ENCODE measurements around the gene COX14.
"Not testable (repeated sequence)": the region's sequence is repeated elsewhere in the genome, so short reads cannot be mapped to it uniquely, and the experiment has no call there.

Gene COX14

DNA sequence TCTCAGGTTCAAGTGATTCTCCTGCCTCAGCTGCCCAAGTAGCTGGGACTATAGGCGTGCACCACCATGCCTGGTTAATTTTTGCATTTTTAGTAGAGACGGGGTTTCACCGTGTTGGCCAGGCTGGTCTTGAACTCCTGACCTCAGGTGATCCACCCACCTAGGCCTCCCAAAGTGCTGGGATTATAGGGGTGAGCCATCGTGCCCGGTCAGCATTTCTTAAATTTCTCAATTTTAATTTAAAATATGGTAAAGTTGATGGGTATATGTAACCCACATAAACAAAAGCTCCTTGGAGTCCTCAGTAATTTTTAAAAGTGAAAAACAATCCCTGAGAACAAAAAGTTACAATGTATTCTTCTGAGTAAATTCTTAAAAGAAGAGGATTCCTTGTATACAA lies 42.9 kb downstream of the COX14 start:
- DNase-seq (ENCODE audit: low read depth in 2 of 2): not testable (repeated sequence)

DNA sequence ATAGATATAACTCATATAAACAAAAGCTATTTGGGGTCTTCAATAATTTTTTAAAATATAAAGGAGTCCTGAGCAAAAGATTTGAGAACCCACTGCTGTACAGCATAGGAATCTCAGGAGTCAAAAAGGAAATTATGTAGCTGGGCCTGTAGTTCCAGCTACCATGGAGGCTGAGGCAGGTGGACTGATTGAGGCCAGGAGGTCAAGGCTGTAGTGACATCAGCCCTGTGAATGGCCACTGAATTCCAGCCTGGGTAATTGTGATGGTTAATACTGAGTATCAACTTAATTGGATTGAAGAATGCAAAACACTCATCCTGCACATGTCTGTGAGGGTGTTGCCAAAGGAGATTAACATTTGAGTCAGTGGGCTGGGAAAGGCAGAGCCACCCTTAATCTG lies 44.6 kb downstream of the COX14 start:
- no peak for DNase-seq (ENCODE audit: low read depth in 2 of 2)

DNA sequence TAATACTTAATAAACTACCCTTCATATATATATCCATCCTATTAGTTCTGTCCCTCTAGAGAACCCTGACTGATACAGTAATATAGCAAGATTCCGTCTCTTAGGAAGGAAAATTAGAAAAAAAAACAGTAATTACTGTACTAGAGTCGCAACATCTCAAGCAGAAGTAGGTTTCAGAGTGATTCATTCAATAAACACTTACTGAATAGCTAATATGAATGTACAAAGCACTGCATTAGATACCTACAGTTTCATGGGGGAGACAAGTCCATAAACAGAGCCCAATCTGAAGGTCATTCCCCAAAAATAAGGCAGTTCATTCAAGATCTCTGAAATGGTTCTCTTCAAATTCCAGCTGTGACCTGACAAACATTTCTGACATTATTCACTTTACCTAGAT lies 45.2 kb downstream of the COX14 start:
- no peak for DNase-seq (ENCODE audit: low read depth in 2 of 2)

DNA sequence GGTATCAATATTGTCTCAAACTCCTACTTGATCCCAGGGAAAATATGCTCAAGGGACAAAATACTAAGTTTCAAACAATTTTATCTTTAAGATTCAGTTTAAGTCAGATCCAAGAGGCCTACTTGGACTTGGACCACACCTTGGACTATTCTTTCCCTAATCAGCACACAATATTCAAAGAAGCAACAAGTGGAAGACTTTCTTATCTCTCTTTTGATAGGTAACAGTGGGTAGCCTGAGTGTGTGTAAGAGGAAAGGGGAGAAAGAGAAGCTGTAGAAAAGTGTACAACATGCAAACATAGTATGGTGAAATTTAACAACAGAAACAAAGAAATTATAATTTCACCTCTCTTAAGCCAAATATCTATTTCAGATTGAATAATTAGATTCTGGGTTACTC lies 48.6 kb downstream of the COX14 start:
- no peak for DNase-seq (ENCODE audit: low read depth in 2 of 2)

DNA sequence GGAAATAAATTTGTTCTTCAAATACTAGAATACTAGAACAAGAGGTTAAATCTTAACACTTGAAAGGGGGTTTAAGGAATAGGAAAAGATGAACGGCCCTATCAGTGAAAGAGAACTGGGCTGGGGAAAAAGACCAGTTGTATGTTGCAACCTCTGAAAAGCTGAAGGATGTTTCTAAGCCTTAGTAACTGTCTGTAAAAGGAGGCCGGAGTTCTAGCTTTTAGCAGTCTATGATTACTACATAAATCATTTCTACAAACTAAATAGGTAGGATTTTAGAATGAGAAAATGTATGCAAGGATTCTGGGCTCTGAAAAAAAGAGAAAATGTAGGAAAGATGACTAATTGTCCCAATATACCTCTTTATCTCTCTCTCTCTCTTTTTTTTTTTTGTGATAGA lies 50.2 kb downstream of the COX14 start:
- DNase-seq (ENCODE audit: low read depth in 2 of 2): no peak

DNA sequence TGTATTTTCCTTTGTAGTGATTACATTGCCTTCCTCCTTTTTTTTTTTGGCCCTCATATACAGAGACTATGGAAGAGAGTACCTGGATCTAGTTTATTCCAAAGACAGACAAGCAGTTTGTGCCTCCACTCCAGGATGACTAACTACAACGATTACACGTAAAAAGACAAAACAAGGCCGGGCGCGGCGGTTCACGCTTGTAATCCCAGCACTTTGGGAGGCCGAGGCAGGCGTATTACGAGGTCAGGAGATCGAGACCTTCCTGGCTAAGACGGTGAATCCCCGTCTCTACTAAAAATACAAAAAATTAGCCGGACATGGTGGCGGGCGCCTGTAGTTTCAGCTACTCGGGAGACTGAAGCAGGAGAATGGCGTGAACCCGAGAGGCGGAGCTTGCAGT lies 52.9 kb downstream of the COX14 start:
- no peak for DNase-seq (ENCODE audit: low read depth in 2 of 2)

DNA sequence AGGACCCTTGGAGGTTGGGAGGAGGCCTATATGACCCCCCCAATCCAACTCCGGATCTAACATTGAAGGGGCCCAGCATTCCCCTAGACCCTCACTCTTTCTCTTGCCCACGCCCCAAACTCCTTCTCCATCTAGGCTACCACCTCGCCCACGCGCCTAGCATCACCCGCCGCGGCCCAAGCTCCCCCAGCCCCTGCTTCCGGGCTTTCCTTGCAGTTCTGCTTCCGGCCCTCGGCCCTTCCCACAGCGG lies 54.7 kb downstream of the COX14 start:
- DNase-seq (ENCODE audit: low read depth in 2 of 2): peak; percentile 48 to 53

DNA sequence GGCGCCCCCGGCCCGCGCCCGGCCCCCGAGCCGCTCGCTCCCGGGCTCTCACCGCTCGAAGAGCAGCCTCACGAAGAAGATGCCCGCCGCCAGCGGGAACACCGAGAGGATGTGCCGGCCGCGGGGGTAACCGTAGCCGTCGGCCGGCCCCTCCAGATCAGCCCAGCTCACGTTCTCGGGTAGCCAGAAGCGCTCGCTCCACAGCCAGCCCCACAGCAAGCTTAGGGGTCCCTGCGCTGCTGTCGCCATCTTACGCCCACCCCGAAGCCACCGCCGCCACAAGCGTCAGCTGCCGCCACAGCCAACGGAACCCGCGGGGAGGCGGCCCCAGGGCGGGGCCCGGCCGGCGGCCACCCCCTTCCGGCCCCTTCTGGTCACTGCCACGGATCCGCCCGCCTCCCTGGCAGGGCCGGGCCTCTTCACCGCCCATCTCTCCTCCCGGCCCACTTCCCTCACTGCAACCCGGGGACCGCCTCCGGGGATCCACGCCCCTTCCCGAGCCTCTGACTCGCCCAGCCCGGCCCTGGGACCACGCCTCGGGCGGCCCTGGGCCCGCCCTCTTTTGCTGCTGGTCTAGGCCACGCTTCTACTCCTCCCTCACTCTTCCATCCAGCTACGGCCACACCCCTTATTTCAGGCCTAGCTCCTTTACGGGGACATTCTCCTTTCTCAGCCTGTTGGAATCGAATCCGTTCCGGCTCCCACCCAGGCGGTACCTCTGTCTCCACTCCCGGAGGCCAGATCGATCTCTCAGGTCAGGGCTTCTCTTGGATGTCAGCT lies 55.2 kb downstream of the COX14 start, which contains the start of gene CERS5:
TSS of gene CERS5 (minus strand) at position 321 of the 780 bp plus-strand sequence. CDS start at position 249, 72 bp downstream.
- peak; percentile 98 for DNase-seq (ENCODE audit: low read depth in 2 of 2)
